GM18907 (cell line): ENCODE measurements around the gene RTL5.

Experiments used
- ATAC-seq: cut with Tn5 transposase; IDR thresholded peaks from one replicate; pipeline ENCODE4 v1.9.1; 2021; ENCODE audit warnings: mild to moderate bottlenecking, moderate library complexity; ENCODE audit not compliant: unreplicated experiment

The RTL5 gene

GRCh38 chrX:72079607-72080006 is 52.1 kb downstream of the RTL5 start:
- ATAC-seq, result no peak

- ATAC-seq, result no peak
Measured at GRCh38 chrX:72078411-72078810, 53.3 kb downstream of the RTL5 start.
